ENCODE data around the gene NCAM2.
A peak's percentile ranks its signal among the peaks of the same experiment; 100 is the strongest.

The NCAM2 gene

DNA sequence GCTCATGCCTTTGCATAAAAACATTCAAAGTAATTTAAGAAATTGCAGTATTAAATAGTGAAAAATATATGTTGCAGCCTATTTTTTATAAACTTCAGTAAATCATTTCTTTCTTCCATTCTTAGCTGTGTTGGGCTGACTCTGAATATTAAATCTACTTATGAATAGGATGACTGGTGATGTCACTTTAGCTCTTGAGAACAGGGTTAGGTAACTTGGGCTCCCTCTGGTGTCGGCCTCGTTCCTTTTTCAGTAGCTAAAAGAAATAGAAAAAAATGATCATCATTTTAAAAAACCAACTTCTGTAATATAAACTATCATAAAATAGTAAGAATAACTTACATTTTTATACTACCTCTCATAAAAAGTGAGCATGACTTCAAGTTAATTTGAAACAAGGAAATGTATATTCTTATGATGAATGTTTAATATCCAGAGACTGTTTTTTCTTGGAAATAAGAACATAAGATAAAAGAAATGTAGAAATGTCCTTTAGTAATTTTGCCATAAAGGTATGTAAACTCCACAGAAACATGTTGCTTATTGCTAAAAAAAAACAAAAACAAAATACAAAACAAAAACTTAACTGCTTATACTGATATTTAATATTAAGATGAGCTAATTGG is 26.8 kb upstream of the NCAM2 start:
- no peaks in the 10 kb centered on the region for H3K36me3 ChIP-seq
- no peak overlapping the region for H3K4me3 ChIP-seq
- no peaks in the 10 kb centered on the region for H3K27me3 ChIP-seq
- TF ChIP-seq, protein P1, sequence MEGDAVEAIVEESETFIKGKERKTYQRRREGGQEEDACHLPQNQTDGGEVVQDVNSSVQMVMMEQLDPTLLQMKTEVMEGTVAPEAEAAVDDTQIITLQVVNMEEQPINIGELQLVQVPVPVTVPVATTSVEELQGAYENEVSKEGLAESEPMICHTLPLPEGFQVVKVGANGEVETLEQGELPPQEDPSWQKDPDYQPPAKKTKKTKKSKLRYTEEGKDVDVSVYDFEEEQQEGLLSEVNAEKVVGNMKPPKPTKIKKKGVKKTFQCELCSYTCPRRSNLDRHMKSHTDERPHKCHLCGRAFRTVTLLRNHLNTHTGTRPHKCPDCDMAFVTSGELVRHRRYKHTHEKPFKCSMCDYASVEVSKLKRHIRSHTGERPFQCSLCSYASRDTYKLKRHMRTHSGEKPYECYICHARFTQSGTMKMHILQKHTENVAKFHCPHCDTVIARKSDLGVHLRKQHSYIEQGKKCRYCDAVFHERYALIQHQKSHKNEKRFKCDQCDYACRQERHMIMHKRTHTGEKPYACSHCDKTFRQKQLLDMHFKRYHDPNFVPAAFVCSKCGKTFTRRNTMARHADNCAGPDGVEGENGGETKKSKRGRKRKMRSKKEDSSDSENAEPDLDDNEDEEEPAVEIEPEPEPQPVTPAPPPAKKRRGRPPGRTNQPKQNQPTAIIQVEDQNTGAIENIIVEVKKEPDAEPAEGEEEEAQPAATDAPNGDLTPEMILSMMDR (IDR thresholded peaks at IDR 0.05) = peak in 1 of 2 experiments; percentile 15
- H3K4me1 ChIP-seq = no peaks in the 10 kb centered on the region
- H3K27ac ChIP-seq = no peak overlapping the region
- no peak for DNase-seq
- intact Hi-C loops (cut with DNase I; ENCODE audit: low total_unique reads) = no loop called here
- no peaks in the 10 kb centered on the region for H3K9me3 ChIP-seq

DNA sequence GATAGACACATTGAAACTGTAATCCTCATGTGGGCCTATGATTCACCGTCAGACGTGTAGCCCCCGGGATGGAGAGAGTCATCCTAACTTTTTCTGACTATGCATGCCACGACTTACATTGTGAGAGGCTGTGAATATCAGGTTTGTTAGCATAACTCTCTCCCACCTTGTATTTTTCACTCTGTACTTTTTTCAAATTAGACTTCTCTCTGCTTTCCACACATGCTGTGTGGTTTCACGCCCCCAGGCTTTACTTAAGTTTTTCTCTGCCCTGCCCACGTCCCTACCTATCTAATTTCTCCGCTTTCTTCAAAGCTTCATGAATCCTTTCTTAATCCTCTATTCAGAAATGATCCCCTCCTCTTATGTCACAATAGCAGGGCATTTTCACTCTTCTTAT is 3.4 kb upstream of the NCAM2 start:
- no peak for DNase-seq
- intact Hi-C loops (cut with DNase I; ENCODE audit: low total_unique reads) = loop anchor here (5.0 kb wide), 1 partner anchor 758 kb away; no protein-coding TSS in a partner anchor
- Histone ChIP-seq H3K27me3 (peaks cover 0 to 12% of the 10 kb centered on the region in 2 donors), H3K4me1 (peaks cover 0 to 25% (median 14%) of the 10 kb centered on the region in 4 donors), H3K27ac (no peak overlapping the region), H3K36me3 (no peaks in the 10 kb centered on the region), H3K4me3 (no peak overlapping the region), H3K9me3 (no peaks in the 10 kb centered on the region)
- TF ChIP-seq, protein P1 (IDR thresholded peaks at IDR 0.05) = no peak

DNA sequence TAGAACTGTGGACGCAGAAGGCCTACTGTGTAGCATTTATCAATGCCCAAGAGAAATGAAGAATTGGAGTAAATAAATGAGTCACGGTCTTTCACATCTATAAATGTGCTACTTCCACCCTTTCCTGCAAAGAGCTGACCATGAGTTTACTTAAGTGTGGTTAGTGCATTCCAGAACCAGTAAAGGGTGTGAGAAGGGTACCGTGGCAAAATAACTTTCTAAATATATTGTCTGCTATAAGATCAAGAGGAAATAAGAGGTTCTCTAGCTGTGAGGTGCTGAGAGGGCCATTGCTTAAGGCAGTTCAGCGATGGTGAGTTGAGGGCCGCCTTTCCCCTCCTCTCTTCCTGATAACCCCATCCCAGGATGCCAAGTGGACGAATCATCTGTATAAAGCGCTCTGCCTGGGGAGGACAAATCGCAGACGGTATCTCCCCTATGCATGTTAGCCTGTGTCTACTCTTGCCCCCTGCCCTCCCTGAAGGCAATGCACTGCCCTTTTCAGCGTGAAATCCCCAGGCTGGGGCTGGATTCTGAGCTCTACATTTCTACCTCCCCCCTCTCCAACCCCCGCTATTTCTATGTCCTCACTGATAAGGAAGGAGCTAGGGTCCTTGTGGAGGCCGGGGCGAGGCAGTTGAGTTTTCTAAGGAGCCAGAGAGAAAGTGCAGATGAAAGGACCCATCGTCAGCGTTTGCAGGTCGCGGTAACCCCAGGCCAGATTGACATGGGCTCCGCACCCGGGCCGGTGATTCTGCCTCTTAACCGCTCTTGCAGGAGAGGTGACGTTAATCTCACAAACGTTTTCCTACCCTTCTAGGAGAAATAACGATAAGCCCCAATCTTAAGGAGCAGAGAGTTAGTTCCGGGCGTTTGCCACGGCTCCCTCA is 1.5 kb upstream of the NCAM2 start:
- intact Hi-C loops (cut with DNase I; ENCODE audit: low total_unique reads) = loop anchor here (5.0 kb wide), 1 partner anchor 756 kb away; no protein-coding TSS in a partner anchor
- no peaks in the 10 kb centered on the region for H3K9me3 ChIP-seq
- H3K36me3 ChIP-seq = no peaks in the 10 kb centered on the region
- no peak overlapping the region for H3K27ac ChIP-seq
- TF ChIP-seq, protein P1 (IDR thresholded peaks at IDR 0.05) = no peak
- peaks cover 0 to 25% (median 14%) of the 10 kb centered on the region in 4 donors for H3K4me1 ChIP-seq
- peaks cover 0 to 12% of the 10 kb centered on the region in 2 donors for H3K27me3 ChIP-seq
- DNase-seq = no peak
- peak overlapping the region; percentile 49 to 57 for H3K4me3 ChIP-seq

DNA sequence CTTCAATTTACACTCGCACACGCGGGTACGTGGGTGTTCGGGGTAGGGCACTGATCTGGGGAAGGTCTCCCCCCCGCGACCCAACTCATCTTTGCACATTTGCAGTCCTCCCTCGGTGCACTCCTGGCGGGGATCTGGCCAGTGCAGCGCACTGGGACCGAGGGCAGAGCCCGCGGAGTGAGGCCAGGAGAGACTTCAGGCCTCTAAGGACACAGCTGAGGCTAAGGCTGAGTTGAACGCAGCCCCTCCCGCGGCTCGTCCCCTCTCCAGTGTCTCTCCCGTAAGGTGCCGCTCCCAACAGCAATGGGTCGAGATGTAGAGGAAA is 936 bp upstream of the NCAM2 start:
- Histone ChIP-seq H3K27ac (no peak overlapping the region), H3K4me3 (peak overlapping the region; percentile 49 to 57), H3K27me3 (peaks cover 0 to 12% of the 10 kb centered on the region in 2 donors), H3K36me3 (no peaks in the 10 kb centered on the region), H3K9me3 (no peaks in the 10 kb centered on the region), H3K4me1 (peaks cover 0 to 25% (median 14%) of the 10 kb centered on the region in 4 donors)
- TF ChIP-seq, protein P1 (IDR thresholded peaks at IDR 0.05) = no peak
- intact Hi-C loops (cut with DNase I; ENCODE audit: low total_unique reads) = loop anchor here (5.0 kb wide), 1 partner anchor 755 kb away; no protein-coding TSS in a partner anchor
- no peak for DNase-seq

DNA sequence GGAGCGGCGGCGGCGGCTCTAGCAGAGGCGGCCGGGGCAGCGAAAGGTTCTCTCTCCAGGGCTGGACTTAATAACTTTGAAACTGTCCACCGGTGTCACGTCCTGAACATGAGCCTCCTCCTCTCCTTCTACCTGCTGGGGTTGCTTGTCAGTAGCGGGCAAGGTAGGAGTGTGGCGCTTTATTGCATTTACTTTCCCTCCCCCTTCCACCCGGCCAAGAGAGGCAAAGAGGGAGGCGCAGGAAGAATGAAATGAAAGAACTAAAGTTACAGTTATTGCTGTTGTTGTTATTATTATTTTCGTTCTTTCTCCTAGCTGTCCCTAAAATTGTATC is 214 bp downstream of the NCAM2 start:
- DNase-seq = no peak
- TF ChIP-seq, protein P1 (IDR thresholded peaks at IDR 0.05) = no peak

More for the DNA sequence above, 214 bp downstream of the NCAM2 start:
- Histone ChIP-seq H3K36me3 (no peaks in the 10 kb centered on the region), H3K27ac (no peak overlapping the region), H3K9me3 (no peaks in the 10 kb centered on the region), H3K4me1 (peaks cover 0 to 25% (median 14%) of the 10 kb centered on the region in 4 donors), H3K27me3 (peaks cover 0 to 12% of the 10 kb centered on the region in 2 donors), H3K4me3 (peak overlapping the region; percentile 49 to 57)
- intact Hi-C loops (cut with DNase I; ENCODE audit: low total_unique reads) = loop anchor here (5.0 kb wide), 1 partner anchor 754 kb away; no protein-coding TSS in a partner anchor

Measured in tibial artery (tissue), 4 donors.